NCI-H524 (cell line): Measurements from ENCODE around the gene LEUTX.
"Not testable (repeated sequence)": the region's sequence is repeated elsewhere in the genome, so short reads cannot be mapped to it uniquely, and the experiment has no call there.

Source experiments
- DNase-seq, 2 experiments: peaks; one replicate each; lab custom pipeline; 2025; lab: John Stamatoyannopoulos, UW

LEUTX gene

DNA sequence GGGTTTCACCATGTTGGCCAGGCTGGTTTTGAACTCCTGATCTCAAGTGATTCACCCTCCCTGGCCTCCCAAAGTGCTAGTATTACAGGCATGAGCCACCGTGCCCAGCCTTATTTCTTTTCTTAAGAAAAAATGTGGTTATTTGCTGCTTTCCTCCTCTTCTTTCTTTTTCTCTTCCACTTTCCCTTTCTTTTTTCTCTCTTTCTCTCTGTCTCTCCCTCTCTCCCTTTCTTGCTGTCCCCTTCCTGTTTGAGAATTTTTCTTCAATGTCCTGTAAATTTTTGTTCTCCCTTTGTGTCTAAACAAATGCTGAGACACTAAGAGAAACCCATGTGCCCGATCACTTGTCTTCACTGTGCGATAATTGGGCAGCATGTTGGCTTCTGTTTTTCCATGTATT, 2.2 kb downstream of the LEUTX start:
- no peak for DNase-seq

DNA sequence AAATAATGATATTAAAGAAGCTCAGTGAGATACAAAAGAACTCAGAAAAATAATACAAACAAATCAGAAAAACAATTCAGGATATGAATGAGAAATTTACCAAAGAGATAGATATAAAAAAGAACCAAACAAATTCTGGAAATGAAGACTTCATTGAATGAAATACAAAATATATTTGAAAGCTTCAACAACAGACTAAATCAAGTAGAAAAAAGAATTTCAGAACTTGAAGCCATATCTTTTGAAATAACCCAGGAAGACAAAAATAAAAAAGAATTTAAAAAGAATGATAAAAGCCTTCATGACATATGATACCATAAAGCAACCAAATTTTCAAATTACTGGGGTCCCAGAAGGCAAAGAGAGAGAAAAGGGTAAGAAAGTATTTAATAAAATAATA, 9.6 kb downstream of the LEUTX start:
- no peak for DNase-seq

DNA sequence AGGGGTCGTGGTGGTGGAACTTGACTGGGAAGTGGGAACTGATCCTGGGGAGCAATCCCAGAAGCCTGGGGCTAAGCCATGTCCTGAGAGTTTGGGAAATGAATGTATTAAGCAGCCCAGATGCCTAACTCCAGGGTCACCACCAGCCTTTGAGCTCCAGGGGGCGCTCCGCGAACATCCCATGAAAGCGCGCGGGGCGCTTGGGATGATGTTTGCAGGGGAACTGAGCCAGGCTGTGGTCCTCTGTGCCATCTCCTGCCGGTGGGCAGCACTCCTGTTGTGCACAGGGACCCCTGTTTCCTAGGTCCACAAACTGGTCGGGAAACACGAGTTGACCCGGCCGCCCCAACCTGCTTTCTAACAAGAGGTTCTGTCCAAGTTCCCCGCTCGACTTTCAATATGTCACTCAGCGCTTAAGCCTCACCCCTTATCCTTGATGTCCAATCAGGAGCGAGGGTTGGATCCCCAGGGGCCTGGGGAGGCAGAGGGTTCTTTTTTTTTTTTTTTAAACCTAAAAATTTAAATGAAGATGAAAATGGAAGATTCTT, 14.4 kb downstream of the LEUTX start:
- peak; percentile 81 to 82 for DNase-seq

DNA sequence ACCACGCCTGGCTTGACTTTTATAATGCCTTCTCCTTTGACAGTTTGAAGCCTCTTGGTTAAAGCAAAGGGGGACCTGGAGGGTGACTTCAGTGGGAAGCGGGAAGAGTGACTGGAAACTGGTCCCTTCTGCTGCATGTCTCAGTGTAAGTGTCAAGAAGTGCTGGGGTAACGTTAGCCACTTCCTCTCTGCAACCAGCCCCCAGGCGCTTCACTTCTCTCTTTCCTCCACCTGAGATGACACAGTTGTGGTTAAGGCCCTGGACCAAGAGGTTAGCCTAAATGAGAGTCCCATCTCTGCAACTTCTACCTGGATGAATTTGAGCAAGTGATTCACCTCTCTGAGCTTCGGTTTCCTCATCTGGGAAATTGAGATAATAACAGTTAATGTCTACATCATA, 16.3 kb downstream of the LEUTX start:
- no peak for DNase-seq

DNA sequence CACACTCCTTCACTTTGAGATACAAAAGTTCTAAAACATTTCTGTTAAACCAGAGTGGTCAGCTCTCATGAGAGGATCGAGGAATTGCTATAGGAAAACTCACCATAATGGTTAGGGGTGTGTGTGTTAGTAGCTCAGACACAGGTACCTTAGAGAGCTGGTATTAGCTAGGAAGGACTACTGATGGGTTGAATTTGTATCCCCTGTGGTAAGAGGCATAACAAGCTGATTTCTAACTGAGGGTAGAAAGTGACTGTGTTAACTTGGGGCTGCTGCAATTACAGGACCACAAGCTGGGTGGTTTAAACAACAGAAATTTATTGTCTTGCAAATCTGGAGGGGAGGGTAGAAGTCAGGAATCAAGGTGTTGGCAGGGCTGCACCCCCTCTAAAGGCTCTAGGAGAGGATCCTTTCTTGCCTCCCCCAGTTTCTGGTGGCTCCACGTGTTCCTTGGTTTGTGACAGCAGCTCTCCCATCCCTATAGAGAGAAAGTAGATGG, 17.4 kb downstream of the LEUTX start:
- no peak for DNase-seq

DNA sequence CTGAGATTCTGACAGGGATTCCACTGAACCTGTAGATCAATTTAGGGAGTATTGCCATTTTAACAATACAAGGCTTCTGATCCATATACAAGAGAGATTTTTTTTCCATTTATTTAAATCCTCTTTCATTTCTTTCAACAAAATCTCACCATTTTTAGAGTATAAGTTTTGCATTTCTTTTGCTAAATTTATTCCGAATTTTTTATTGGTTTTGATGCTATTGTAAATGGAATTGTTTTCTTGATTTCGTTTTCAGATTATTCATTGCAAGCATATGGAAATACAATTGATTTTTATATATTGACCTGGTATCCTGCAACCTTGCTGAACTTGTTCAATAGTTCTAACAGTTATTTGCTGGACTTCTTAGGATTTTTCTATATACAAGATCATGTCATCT, 18.4 kb downstream of the LEUTX start:
- no peak for DNase-seq

DNA sequence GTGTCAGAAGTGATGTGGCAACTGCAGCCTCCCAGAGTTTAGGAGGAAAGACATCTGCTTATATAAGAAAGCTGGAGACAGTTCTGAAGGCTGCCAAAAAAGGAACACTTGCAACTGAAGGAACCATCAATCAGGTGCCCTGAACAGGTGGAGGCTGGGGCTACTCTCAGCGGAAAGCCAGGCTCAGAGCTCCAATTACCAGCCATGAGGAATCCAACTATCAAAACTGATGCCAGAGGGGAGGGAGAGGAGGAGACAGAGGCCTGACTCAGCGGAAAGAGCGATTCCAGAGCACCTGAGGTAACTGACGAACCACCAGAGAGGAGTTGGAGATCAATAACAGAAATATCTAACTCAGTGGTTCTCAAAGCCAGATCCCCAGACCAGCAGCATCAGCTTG, 24.3 kb downstream of the LEUTX start:
- no peak for DNase-seq

DNA sequence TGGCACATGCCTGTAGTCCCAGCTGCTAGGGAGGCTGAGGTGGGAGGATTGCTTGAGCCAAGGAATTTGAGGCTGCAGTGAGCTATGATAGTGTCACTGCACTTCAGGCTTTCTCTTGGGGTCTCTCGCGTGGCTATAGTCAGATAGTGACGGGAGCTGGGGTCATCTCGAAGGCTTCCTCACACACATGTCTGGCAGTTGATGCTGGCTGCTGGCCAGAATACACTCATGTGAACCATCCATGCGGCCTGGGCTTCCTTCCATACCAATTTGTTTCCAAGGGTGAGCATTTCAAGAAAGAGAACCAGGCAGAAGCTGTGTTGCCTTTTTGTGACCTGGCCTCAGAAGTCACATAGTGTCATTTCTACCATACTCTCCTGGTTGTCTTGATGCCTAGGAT, 26.4 kb downstream of the LEUTX start:
- no peak for DNase-seq

DNA sequence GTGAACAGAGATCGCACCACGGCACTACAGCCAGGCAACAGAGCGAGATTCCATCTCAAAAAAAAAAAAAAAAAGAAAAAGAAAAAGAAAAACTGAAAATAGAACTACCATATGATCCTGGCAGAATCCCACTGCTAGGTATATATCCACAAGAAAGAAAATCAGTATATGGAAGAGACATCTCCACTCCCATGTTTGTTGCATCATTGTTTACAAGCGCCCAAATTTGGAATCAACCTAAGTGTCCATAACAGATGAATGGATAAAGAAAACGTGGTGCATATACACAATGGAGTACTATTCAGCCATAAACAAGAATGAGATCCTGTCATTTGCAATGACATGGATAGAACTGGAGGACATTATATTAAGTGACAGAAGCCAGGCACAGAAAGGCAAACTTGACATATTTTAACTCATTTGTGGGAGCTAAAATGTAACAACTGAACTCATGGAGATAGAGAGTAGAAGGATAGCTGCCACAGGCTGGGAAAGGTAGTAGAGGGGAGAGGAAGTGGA, 29.3 kb downstream of the LEUTX start:
- DNase-seq: no peak

DNA sequence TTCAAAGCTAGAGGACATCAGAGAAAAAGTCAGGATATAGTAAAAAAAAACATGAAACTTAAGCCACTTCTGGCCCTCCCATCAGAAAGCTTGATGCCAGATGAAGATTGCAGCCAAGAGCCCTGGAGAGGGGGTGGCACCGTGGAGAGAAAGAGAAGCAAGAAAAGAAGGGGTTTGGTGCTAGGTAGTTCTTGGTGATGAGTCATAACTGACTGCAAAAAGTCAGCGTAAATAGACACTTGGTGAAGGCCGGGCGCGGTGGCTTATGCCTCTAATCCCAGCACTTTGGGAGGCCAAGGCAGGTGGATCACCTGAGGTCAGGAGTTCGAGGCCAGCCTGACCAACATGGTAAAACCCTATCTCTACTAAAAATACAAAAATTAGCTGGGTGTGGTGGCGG, 30.0 kb downstream of the LEUTX start:
- not testable (repeated sequence) for DNase-seq

DNA sequence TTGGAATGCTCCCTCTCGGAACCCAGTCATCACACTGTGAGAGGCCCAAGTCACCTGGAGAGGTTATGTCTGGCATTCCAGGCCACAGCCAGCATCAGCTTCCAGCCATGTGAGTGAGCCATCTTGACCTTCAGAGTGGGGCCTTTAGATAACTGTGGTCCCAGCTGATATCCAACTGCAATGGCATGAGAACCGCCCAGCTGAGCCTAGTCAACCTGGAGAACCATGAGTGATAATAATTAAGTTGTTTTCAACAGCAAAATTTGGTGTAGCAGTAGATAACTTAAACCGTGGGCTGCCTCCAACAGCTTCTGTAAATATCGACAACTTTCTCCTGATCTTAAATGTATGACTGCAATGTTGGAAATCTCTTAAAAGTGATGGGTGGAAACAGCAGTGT, 30.7 kb downstream of the LEUTX start:
- no peak for DNase-seq

DNA sequence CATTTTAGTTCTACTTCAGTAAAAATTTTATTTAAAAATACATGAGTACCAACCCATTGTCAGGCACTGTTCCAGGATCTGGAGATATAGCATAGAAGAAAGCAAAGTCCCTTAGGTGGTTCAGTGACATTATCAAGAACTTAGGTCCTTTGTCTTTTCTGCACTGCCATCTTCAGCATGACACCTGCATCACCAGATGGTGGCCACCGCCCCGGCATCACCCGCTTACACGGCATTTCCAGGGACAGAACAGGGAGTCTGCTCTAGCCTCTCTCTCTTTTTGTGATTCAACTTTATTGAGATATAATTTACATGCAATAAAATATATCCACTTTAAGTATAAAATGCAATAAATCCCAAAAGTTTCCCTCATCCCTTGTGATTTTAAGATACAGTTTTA, 31.8 kb downstream of the LEUTX start:
- DNase-seq: peak; percentile 12 to 48

DNA sequence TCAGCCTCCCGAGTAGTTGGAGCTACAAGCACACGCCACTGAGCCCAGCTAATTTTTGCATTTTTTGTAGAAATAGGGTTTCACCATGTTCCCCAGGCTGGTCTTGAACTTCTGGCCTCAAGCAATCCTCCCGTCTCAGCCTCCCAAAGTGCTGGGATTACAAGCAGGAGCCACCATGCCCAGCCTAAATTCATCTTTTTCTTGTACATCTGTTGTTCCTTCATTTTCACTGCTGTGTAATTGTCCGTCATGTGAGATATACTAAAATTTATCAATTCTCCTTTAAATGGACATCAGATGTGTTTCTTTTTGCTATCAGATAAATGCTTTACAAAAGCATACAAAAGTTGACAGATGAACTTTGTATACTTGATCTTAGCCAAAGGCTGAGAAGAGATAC, 32.4 kb downstream of the LEUTX start:
- no peak for DNase-seq

DNA sequence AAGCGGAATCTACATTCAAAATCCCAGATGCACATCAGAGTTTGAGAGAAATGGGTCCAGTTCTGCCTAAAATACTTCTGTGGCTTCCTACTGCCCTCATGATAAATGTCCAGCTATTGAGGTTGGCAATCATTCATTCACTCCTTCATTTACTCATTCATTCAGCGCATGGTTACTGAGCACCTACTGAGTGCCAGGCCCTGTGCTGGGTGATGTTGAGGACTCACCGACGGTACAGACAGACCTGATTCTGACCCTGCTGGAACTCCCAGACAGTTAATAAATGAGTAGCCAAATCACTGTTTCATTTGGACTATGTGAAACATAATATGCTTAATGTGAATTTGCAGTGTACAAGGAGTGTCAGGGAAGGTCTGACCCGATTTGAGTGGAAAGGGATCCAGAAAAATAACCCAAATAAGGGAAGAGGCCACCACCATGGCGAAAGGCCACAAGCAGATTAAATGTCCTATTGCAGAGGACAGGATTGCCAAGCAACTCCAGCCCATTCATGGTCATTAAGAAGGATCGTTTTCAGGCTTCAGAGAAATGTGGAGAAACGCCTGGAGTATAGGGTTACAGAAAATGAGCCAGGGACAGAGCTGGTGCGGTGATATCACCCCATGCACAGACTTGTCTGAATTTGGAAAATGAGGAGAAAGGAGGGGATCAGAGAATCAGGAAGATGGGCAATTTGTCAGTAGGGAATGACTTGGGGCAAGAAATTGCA, 34.8 kb downstream of the LEUTX start:
- no peak for DNase-seq

DNA sequence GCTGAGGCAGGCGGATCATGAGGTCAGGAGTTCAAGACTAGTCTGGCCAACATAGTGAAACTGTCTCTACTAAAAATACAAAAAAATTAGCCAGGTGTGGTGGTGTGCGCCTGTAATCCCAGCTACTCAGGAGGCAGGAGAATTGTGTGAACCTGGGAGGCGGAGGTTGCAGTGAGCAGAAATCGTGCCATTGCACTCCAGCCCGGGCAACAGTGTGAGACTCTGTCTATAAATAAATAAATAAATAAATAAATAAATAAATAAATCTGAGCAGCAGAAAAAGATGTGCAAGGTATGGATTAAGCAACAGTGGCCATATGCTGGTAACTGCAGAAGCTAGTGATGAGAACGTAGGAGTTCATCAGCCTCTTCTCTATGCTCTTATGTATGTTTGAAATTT, 35.5 kb downstream of the LEUTX start:
- not testable (repeated sequence) for DNase-seq

DNA sequence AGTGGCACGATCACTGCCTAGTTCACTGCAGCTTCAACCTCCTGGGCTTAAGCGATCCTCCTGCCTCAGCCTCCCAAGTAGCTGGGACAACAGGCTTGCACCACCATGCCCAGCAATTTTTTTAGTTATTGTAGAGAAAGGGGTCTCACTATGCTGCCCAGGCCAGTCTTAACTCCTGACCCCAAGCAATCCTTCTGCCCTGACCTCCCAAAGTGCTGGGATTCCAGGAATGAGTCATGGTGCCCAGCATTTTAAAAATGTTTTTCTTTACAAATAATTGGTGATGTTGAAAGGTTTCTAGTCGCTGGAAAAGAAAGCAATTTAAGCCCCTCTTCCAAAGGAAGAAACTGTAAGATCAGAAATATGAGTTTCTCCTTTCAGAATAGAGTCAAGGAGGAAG, 35.9 kb downstream of the LEUTX start:
- DNase-seq: no peak

DNA sequence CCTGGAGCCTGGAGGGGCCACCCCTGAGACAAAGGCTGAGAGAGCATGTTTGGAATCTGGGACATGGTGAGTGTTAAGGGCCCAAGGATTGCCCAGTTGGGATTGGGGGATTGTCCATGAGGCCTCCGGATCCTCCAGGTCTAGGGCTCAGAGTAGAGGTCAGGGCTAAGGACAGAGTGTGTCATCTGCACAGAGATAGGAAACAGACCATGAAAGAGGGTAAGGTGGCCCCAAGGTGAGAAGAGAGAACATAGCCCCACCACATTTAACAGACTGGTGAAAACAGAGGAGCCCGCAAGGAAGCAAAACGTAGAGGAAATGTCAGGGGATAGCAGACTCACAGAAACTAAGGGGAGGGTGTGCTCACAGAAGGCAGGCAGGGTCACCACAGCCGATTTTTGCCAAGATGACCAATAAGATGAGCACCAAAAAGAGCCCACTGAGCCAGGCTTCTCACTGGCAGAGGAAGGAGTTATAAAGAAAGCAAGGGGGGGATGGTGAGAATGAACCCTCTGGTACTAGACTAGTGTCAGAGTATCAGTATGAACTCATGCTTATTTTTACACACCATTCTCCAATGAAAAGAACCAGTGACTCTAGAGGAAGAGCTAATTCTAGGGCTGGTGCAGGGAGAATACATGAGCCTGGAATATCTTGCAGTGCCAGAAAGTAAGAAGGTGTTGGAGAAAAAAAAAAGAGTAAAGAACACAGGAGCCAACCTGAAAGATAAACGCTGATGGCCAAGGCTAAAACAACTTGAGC, 37.8 kb downstream of the LEUTX start:
- no peak for DNase-seq

DNA sequence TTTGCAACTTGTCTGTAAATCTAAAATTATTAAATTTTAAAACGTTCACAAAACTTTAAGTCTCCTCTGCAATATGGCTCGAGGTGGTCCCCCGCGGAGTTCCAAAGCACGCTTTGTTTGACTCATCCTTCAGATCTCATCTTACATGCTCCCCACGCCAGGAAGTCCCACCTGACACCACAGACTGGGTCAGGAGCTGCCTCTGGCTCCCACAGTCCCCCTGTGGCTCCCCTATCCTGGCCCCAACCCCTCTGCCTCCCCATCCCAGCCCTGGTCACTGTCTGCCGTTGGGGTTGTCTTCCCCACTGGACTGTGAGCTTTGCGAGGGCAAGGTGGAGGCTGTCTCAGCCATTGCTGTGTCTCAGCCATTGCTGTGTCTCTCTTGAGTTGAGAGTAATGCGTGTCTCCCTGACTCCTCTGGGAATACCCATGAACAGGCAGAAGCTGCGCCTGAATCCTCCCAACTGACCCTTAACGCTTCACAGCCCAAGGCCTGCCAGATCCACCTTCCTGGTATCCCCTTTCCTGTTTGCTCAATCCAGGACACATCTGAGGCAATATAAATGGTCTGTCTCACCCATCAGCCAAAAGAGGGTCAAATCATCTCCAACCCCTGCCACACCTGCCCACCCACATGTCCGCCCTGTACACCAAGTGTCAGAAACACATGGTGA, 39.4 kb downstream of the LEUTX start:
- no peak for DNase-seq

DNA sequence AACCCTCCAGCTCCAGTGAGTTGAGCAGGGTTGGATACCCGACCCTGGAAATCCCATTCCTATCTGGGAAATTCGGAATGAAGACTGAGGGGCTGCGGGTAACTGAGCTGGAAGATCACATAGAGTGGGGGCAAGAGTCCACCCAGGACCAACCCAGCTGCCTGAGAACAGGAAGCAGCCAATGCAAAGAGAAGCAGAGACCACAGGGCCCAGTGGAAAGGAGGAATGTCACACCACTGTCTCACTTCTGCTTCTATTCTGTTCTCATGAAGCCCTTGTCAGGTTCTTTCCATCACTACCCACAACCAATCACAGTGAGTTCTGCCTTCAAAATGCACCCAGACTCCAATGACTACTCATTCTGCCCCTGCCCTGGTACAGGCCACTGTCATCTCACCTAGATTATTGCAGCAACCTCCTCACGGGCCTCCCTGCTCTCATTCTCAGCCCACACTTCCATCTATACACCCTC, 40.0 kb downstream of the LEUTX start:
- DNase-seq: no peak

DNA sequence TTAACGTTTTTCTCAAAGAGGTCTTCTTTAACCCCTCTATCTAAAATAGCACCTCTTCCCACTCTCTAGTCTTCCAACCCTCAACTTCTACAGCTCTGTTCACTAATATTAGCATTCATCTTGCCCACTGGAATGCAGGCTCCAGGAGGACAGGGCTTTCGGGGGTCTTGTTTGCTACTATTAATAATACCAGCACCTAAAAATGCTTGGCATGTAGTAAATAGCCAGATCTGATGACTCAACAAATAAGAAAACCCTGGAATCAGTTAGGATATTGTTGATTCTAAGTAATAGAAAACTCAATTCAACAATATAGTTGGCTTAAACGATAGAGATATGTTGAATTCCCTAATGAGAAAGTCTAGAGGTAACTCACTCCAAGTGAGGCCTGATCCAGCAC, 41.1 kb downstream of the LEUTX start:
- no peak for DNase-seq

DNA sequence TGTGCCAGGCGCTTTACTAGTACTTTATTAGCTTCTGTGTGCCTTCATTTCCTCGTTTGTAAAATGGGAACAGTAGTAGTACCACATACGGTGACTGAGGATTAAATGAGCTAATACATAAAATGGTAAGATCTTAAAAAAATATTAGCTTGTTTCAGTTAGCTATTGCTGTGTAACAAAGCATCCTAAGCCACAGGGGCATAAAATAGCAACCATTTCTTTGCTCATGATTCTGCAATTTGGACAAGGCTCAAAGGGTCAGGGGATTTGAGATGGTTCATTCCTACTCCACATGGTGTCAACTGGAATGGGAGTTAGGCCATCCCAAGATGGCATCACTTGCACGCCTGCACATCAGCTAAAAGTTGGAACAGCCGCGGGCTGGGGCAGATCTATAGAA, 42.0 kb downstream of the LEUTX start:
- no peak for DNase-seq

DNA sequence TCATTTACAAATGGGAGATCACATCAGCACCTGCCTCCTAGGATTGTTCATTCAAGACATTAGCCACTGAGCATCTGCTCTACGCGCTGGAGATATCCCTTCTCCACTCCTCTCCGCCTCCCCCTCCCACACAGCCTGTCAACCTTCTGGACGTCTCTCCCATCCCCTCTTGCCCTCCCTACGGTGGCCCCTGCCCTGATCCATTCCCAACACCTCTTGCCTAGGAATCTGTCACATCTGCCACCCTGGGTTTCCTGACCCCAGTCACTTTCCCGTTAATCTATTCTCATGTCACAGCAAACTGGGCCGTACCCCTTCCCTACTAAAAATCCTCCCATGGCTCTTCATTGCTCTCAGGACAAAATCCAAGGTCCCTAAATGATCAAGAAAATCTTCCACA, 45.0 kb downstream of the LEUTX start:
- peak; percentile 59 to 80 for DNase-seq
